Adrenal gland (tissue), 12 donors: Measurements from ENCODE around the gene NEMP1. TPM values are rescaled to one million over a fixed set of nuclear protein-coding genes. Genes with fewer than 3 reads are reported as not detected.

Experiments
- DNase-seq, 7 donors: peaks; one replicate each; pipeline ENCODE4 v3.0.0-alpha.2; 2019 to 2020
- H3K27ac ChIP-seq, 5 donors: fragments of 200-600 bp; sonication (generic) in 4 of 5; 1 replicate in 3 of 5; 2 replicates in 2 of 5; pipeline versions ENCODE4 v1.5.1 to v1.8.0; 2016 to 2020; ENCODE audit warnings: mild to moderate bottlenecking in 1 of 5
- H3K27me3 ChIP-seq: fragments of 200-600 bp; 2 replicates; pipeline ENCODE4 v1.8.0; 2021
- H3K36me3 ChIP-seq, 2 donors: fragments of 200-600 bp; replicated peaks in 1 of 2; 1 replicate in 1 of 2; 2 replicates in 1 of 2; pipeline versions ENCODE4 v1.5.1 to v1.8.0; 2018 to 2022
- H3K4me1 ChIP-seq, 2 donors: fragments of 200-600 bp; replicated peaks in 1 of 2; 1 replicate in 1 of 2; 2 replicates in 1 of 2; pipeline versions ENCODE4 v1.5.1 to v1.8.0; 2018 to 2021
- H3K4me3 ChIP-seq, 4 donors: fragments of 200-600 bp; sonication (generic) in 3 of 4; one replicate each; pipeline ENCODE4 v1.5.1; 2016 to 2018
- H3K9me3 ChIP-seq, 3 donors: fragments of 200-600 bp; sonication (generic) in 1 of 3; replicated peaks in 1 of 3; 1 replicate in 2 of 3; 2 replicates in 1 of 3; pipeline versions ENCODE4 v1.5.1 to v1.8.0; 2016 to 2021
- CTCF ChIP-seq, 6 experiments: fragments of 450-650 bp in 4 of 6; fragments of 200-600 bp in 2 of 6; sonication (generic) in 1 of 6; IDR thresholded peaks; 1 replicate in 5 of 6; 2 replicates in 1 of 6; pipeline versions ENCODE4 v1.5.1 to v1.8.0; 2016 to 2021; ENCODE audit warnings: antibody characterized with exemption in 6 of 6, mild to moderate bottlenecking in 2 of 6, moderate library complexity in 1 of 6
- POLR2A ChIP-seq, 2 donors: fragments of 450-650 bp; IDR thresholded peaks; one replicate each; pipeline ENCODE4 v1.6.1; 2017; ENCODE audit warnings: antibody characterized with exemption in 2 of 2, mild to moderate bottlenecking in 2 of 2, moderate library complexity in 1 of 2
- WGBS, 4 donors: extraction: QIAGEN DNeasy Blood & Tissue Kit in 2 of 4; methylation state at CpG; one replicate each; pipeline versions ENCODE4 v1.1.5 to v1.1.7; 2013 to 2017; 5-methylcytosine and 5-hydroxymethylcytosine counted together
- intact Hi-C, 2 donors: fragments of 100-400 bp; cut with DNase I; formaldehyde crosslinking; loops; one replicate each; pipeline versions ENCODE4 v1.14.1 to v1.15.0; 2022 to 2023
- polyA plus RNA-seq, 3 donors: library from polyadenylated mRNA; stranded (reverse); fragments of 200-250 nt in 2 of 3; fragments of 350-450 nt in 1 of 3; fragmentation: Illumina TruSeq in 1 of 3; extraction: RNeasy Lipid Tissue Mini Kit (QIAGEN cat#74804) in 1 of 3; gene quantifications; one replicate each; pipeline ENCODE4 v1.2.3, GENCODE V29; 2013 to 2014
- total RNA-seq, 9 donors: library from RNA; depleted of rRNA in 4 of 9; stranded (reverse); fragments of >200 nt in 4 of 9; fragments of 120-200 nt in 1 of 9; fragmentation: NEBNext Ultra II Directional in 1 of 9; extraction: Animal tissue kit (Norgen Biotek cat#: 25700) in 1 of 9; gene quantifications; one replicate each; pipeline versions ENCODE4 v1.1.0 to v1.2.4, GENCODE V29; 2013 to 2023
- donor health status: healthy with polysubstance abuse.
- donor health status: Bipolar disorder and iron deficiency.
- donor health status: DM: yes; HTN: yes; CAD: no.
- donor health status: DM: no; HTN: no; CAD: no.
- donor health status: DM: no; HTN: no; CAD: no.
- donor health status: DM: yes; HTN: yes; CAD: no.

NEMP1 gene
- total and polyA plus RNA-seq, 12 donors = 2.7 to 16.4 (median 7.6) TPM

GRCh38 chr12:57033431-57033830, 45.2 kb downstream of the NEMP1 start:
- Histone ChIP-seq H3K27me3 (no peaks in the 10 kb centered on the region), H3K9me3 (no peaks in the 10 kb centered on the region), H3K27ac (no peak overlapping the region), H3K4me3 (no peak overlapping the region), H3K4me1 (no peaks in the 10 kb centered on the region), H3K36me3 (no peaks in the 10 kb centered on the region)
- TF ChIP-seq POLR2A (IDR thresholded peaks at IDR 0.05) (no peak), CTCF (IDR thresholded peaks at IDR 0.05) (no peak)
- 87 to 97% (median 91%) methylated on average over 3 of the region's 3 CpGs for WGBS, 4 donors
- intact Hi-C loops = no loop called here
- DNase-seq = no peak

- TF ChIP-seq CTCF (IDR thresholded peaks at IDR 0.05) (no peak), POLR2A (IDR thresholded peaks at IDR 0.05) (no peak)
- Histone ChIP-seq H3K36me3 (no peaks in the 10 kb centered on the region), H3K9me3 (no peaks in the 10 kb centered on the region), H3K4me3 (no peak overlapping the region), H3K27ac (no peak overlapping the region), H3K4me1 (no peaks in the 10 kb centered on the region), H3K27me3 (no peaks in the 10 kb centered on the region)
- no peak for DNase-seq
- intact Hi-C loops = no loop called here
- 78 to 88% (median 86%) methylated on average over 7 of the region's 7 CpGs for WGBS, 4 donors
These were observed 46.8 kb downstream of the NEMP1 start for GRCh38 chr12:57031789-57032188.

GRCh38 chr12:57031138-57031725, 47.4 kb downstream of the NEMP1 start:
- Histone ChIP-seq H3K27me3 (no peaks in the 10 kb centered on the region), H3K9me3 (no peaks in the 10 kb centered on the region), H3K36me3 (no peaks in the 10 kb centered on the region), H3K4me3 (no peak overlapping the region), H3K4me1 (no peaks in the 10 kb centered on the region), H3K27ac (no peak overlapping the region)
- intact Hi-C loops = no loop called here
- no peak for DNase-seq
- TF ChIP-seq CTCF (IDR thresholded peaks at IDR 0.05) = no peak
- no peak for TF ChIP-seq POLR2A (IDR thresholded peaks at IDR 0.05)
- 44 to 71% (median 60%) methylated on average over 2 of the region's 2 CpGs for WGBS, 4 donors

- TF ChIP-seq POLR2A (IDR thresholded peaks at IDR 0.05) (no peak), CTCF (IDR thresholded peaks at IDR 0.05) (no peak)
- WGBS, 4 donors = 85 to 96% (median 91%) methylated on average over 7 of the region's 7 CpGs
- DNase-seq = no peak
- no peaks in the 10 kb centered on the region for H3K4me1 ChIP-seq
- H3K4me3 ChIP-seq = no peak overlapping the region
- H3K27ac ChIP-seq = no peak overlapping the region
- intact Hi-C loops = no loop called here
- no peaks in the 10 kb centered on the region for H3K27me3 ChIP-seq
- H3K36me3 ChIP-seq = no peaks in the 10 kb centered on the region
- H3K9me3 ChIP-seq = no peaks in the 10 kb centered on the region
These were observed 49.1 kb downstream of the NEMP1 start for GRCh38 chr12:57029457-57029856.
